ENCODE measurements around the gene ZBTB8A. TPM values are rescaled to one million over a fixed set of nuclear protein-coding genes. Genes with fewer than 3 reads are reported as not detected.

The ZBTB8A gene
- total and polyA plus RNA-seq, 2 of the 8 experiments (the other 6 are each of a cell fraction or from before 2014, with no cell fraction given): 2.9 to 10.4 TPM

DNA sequence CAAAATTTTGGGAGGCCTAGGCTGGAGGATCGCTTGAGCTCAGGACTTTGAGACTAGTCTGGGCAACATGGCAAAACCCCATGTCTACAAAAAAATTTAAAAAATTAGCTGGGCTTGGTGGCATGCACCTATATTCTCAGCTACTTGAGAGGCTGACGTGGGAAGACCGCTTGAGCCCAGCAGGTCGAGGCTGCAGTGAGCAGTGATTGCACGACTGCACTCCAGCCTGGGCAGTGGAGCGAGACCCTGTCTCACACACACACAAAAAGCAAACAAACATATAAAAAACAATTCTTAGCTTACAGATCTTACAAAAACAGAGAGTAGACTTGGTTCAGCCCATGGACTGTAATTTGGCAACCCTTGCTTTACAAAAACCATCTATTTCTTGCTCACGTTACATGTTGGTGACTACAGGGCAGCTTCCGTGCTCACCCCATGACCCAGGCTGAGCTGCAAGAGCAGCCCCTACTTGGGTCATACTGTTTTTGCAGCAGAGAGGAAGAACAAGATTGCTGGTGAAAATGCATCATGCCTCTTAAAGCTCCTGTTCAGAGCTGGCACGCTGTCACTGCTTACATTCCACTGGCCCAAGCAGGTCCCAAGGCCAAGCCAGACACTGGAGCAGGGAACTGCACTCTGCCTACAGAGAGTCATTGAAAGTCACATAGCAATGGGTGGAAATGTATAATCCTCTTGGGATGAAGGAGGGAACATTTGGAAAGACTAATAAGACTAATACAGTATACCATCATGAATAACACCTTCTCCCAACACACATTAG lies 13.4 kb upstream of the ZBTB8A start:
- Histone ChIP-seq H3K27me3 (replicated peaks in 1 of 4; ENCODE audit: control insufficient read depth in 3 of 4, extremely low read depth in 1 of 4, insufficient read depth in 3 of 4, low read length in 3 of 4) (no peaks in the 10 kb centered on the region), H3K4me2 (ENCODE audit: insufficient read depth in 1 of 2, low read depth in 2 of 2, low read length in 2 of 2) (no peak overlapping the region), H3K4me1 (replicated peaks in 1 of 4; ENCODE audit: control insufficient read depth in 3 of 4, insufficient read depth in 4 of 4, low read length in 3 of 4) (no peaks in the 10 kb centered on the region), H2BK15ac (ENCODE audit: low read length) (no peak overlapping the region), H3K79me1 (ENCODE audit: low read depth, low read length) (no peaks in the 10 kb centered on the region), H2BK12ac (ENCODE audit: low read depth, low read length) (no peak overlapping the region), H4K8ac (ENCODE audit: extremely low read depth, insufficient read depth, low read length) (peak overlapping the region; percentile 14; the same call in 1 of the 2 replicates), H3K36me3 (ENCODE audit: control insufficient read depth in 2 of 4, insufficient read depth in 4 of 4, low read length in 3 of 4) (no peaks in the 10 kb centered on the region), H3K4me3 (ENCODE audit: extremely low read depth in 1 of 4, insufficient read depth in 2 of 4, low read depth in 3 of 4, low read length in 4 of 4) (no peak overlapping the region), H3K56ac (replicated peaks; ENCODE audit: insufficient read length, low read depth, low read length) (no peak overlapping the region), H2BK20ac (ENCODE audit: low read length) (no peak overlapping the region), H3K9me3 (ENCODE audit: insufficient read depth in 2 of 2, low read depth in 1 of 2, low read length in 1 of 2) (no peaks in the 10 kb centered on the region), H2AK5ac (ENCODE audit: low read depth, low read length) (no peak overlapping the region), H3K23ac (ENCODE audit: insufficient read length) (no peak overlapping the region), H3K23me2 (ENCODE audit: low read depth, low read length) (no peaks in the 10 kb centered on the region), H4K5ac (ENCODE audit: insufficient read length, low read depth, low read length) (no peak overlapping the region), H3K18ac (ENCODE audit: extremely low read depth, low read length) (no peak overlapping the region), H2BK5ac (ENCODE audit: low read depth, low read length) (no peak overlapping the region), H3K79me2 (ENCODE audit: control insufficient read depth in 1 of 2, insufficient read depth in 2 of 2, low read length in 2 of 2) (no peaks in the 10 kb centered on the region), H3K27ac (ENCODE audit: low read depth, low read length) (no peak overlapping the region), H2AFZ (ENCODE audit: low read length) (no peak overlapping the region), H2BK120ac (replicated peaks; ENCODE audit: low read depth, low read length) (no peak overlapping the region), H4K91ac (replicated peaks; ENCODE audit: insufficient read length, low read length) (no peak overlapping the region), H3K9ac (replicated peaks in 1 of 4; ENCODE audit: extremely low read depth in 1 of 4, low read depth in 3 of 4, low read length in 3 of 4) (no peak overlapping the region; a peak in 1 of 7 replicates), H3K4ac (replicated peaks; ENCODE audit: insufficient read length, low read depth, low read length) (no peak overlapping the region), H3K14ac (ENCODE audit: insufficient read length) (no peak overlapping the region), H4K20me1 (replicated peaks in 1 of 2; ENCODE audit: control insufficient read depth in 1 of 2, insufficient read depth in 2 of 2, low read length in 2 of 2) (no peaks in the 10 kb centered on the region)
- WGBS, 2 experiments (ENCODE audit: extremely low coverage in 1 of 2, insufficient coverage in 1 of 2, insufficient read length in 1 of 2, insufficient replicate concordance in 2 of 2, low coverage in 1 of 2, low lambda C conversion rate in 2 of 2, missing lambda C conversion rate in 1 of 2): 93% methylated on average over 9 of the region's 9 CpGs; no CpG with 5 or more reads in 1 of the 2 experiments
- TF ChIP-seq, protein P1, sequence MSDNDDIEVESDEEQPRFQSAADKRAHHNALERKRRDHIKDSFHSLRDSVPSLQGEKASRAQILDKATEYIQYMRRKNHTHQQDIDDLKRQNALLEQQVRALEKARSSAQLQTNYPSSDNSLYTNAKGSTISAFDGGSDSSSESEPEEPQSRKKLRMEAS (IDR thresholded peaks at IDR 0.05): no peak
- TF ChIP-seq POU5F1 (IDR thresholded peaks at IDR 0.05; ENCODE audit: low read depth, low read length): no peak
- TF ChIP-seq NANOG (IDR thresholded peaks at IDR 0.05; ENCODE audit: insufficient read depth, low read depth, low read length, poor library complexity, severe bottlenecking): no peak
- no peak for TF ChIP-seq TEAD4 (IDR thresholded peaks at IDR 0.05; ENCODE audit: low read depth, low read length)
- no peak for TF ChIP-seq FOSL1 (IDR thresholded peaks at IDR 0.05; ENCODE audit: insufficient read depth, low read depth, low read length)
- TF ChIP-seq CBX8 (IDR thresholded peaks at IDR 0.05; ENCODE audit: borderline replicate concordance, low read depth, low read length): no peak
- TF ChIP-seq RXRA (IDR thresholded peaks at IDR 0.05; ENCODE audit: insufficient read depth, low read depth, low read length): no peak
- ChIA-PET POLR2A (ENCODE audit: partially characterized antibody) (interaction anchor here (0.9 to 1.4 kb wide), 3 partner anchors 116 to 146 kb away, joined by 3 to 5 read pairs (median 3); partner anchors contain the start of genes RBBP4 and ZBTB8OS), CTCF (ENCODE audit: partially characterized antibody) (interaction anchor here (0.7 to 2.3 kb wide), 6 partner anchors 8 to 261 kb away, joined by 3 to 6 read pairs (median 4); partner anchors contain the start of gene ZBTB8A)
- no peak for FAIRE-seq
- no peak for DNase-seq (ENCODE audit: low read depth in 1 of 2, low spot score in 2 of 2)
